Measurements from ENCODE around the gene AFF3. TPM values are rescaled to one million over a fixed set of nuclear protein-coding genes. Genes with fewer than 3 reads are reported as not detected.

The AFF3 gene
- total and polyA plus RNA-seq, 8 donors: 1.4 to 78.8 (median 14.7) TPM

DNA sequence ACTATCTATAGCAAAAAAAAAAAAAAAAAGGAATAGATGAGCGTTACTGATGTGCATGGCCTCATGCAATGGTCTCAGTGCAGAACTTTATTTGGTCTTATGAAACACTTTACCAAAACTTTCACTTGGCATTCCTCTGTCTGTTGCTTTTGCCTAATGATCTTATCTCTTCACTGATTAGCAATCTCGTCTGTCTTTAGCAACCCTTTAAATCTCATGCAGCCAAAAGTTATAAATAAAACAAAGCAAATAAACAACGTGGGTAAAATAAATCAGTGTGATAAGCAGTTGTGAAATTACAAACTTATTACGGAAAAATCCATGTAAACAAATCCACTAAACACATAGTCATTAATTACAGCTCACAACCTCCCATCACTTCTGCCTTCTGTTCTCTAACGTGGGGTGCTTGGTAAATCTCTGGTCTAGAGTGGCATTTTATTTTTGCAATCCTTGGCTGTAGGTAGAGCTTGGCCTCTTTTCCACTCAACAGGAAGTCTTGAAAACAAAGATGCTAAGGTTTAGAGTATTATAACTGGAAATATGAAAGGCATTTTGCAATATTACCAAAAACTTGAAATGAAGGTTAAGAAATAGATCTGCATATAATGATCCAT is 288.0 kb downstream of the AFF3 start:
- Histone ChIP-seq H3K9me3 (no peaks in the 10 kb centered on the region), H3K27me3 (no peaks in the 10 kb centered on the region), H3K27ac (no peak overlapping the region), H3K36me3 (no peaks in the 10 kb centered on the region), H3K4me1 (peaks cover 0 to 8% (median 0%) of the 10 kb centered on the region in 4 donors), H3K4me3 (no peak overlapping the region)
- WGBS, 5 donors: 44 to 52% (median 47%) methylated on average over 5 of the region's 5 CpGs
- DNase-seq: no peak
- TF ChIP-seq POLR2AphosphoS5 (IDR thresholded peaks at IDR 0.05): no peak
- TF ChIP-seq POLR2A (IDR thresholded peaks at IDR 0.05): no peak
- no peak for TF ChIP-seq EP300 (IDR thresholded peaks at IDR 0.05)
- TF ChIP-seq, protein P1, sequence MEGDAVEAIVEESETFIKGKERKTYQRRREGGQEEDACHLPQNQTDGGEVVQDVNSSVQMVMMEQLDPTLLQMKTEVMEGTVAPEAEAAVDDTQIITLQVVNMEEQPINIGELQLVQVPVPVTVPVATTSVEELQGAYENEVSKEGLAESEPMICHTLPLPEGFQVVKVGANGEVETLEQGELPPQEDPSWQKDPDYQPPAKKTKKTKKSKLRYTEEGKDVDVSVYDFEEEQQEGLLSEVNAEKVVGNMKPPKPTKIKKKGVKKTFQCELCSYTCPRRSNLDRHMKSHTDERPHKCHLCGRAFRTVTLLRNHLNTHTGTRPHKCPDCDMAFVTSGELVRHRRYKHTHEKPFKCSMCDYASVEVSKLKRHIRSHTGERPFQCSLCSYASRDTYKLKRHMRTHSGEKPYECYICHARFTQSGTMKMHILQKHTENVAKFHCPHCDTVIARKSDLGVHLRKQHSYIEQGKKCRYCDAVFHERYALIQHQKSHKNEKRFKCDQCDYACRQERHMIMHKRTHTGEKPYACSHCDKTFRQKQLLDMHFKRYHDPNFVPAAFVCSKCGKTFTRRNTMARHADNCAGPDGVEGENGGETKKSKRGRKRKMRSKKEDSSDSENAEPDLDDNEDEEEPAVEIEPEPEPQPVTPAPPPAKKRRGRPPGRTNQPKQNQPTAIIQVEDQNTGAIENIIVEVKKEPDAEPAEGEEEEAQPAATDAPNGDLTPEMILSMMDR (IDR thresholded peaks at IDR 0.05): no peak
- intact Hi-C loops (cut with DNase I; ENCODE audit: low total_unique reads): no loop called here

DNA sequence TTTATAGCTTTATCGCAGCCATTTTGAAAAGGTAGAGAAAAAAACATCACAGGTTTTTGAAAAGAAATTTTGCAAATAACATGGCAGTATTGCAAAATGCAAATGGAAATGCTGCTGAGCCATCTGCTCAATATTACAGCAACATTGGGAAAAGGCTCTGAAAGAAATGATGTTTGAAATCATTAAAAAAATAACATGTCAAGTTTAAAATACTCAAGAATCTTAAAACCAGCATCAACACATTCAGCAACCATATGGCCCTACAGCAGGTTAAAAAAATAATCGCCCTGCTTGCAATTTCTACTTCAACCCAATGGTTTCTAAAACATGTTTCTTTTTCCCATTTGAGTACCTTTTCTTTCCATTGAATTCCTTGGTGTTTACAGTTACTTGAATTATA is 289.4 kb downstream of the AFF3 start:
- Histone ChIP-seq H3K27me3 (no peaks in the 10 kb centered on the region), H3K4me1 (peaks cover 0 to 6% (median 0%) of the 10 kb centered on the region in 4 donors), H3K36me3 (no peaks in the 10 kb centered on the region), H3K4me3 (no peak overlapping the region), H3K27ac (no peak overlapping the region), H3K9me3 (no peaks in the 10 kb centered on the region)
- intact Hi-C loops (cut with DNase I; ENCODE audit: low total_unique reads): no loop called here
- DNase-seq: no peak
- WGBS, 5 donors: 91 to 97% (median 95%) methylated on average over 2 of the region's 2 CpGs
- TF ChIP-seq POLR2AphosphoS5 (IDR thresholded peaks at IDR 0.05): no peak
- TF ChIP-seq POLR2A (IDR thresholded peaks at IDR 0.05): no peak
- TF ChIP-seq, protein P1 (IDR thresholded peaks at IDR 0.05): no peak
- no peak for TF ChIP-seq EP300 (IDR thresholded peaks at IDR 0.05)

DNA sequence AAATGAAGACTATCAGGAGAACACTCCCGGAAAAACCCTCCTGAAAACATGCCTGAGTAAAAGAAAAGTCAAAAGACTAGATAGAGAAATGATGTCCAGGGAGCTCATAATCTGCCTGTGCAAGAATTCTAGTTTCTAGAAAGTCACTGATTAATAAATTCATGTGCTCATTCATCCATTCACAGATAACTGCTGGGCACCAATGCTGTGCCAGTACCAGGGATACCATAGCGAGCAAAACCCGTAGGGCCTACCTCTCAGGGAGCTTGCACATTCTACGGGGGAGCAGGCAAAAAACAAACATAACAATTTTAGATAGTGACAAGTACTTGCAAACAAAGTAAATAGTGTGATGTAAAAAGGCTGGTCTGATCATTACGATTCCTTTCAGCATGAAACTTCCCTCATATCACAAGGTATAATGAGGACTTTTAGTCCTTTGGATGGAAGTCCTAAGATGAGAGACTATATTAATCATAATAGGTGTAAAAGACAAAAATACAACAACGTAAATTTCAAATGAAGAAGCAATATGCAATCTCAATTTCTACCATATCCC is 289.9 kb downstream of the AFF3 start:
- intact Hi-C loops (cut with DNase I; ENCODE audit: low total_unique reads): no loop called here
- no peak overlapping the region for H3K4me3 ChIP-seq
- TF ChIP-seq, protein P1 (IDR thresholded peaks at IDR 0.05): no peak
- TF ChIP-seq POLR2AphosphoS5 (IDR thresholded peaks at IDR 0.05) (no peak), POLR2A (IDR thresholded peaks at IDR 0.05) (no peak), EP300 (IDR thresholded peaks at IDR 0.05) (no peak)
- no peaks in the 10 kb centered on the region for H3K9me3 ChIP-seq
- no peaks in the 10 kb centered on the region for H3K36me3 ChIP-seq
- no peak for DNase-seq
- no peaks in the 10 kb centered on the region for H3K27me3 ChIP-seq
- peaks cover 0 to 5% (median 0%) of the 10 kb centered on the region in 4 donors for H3K4me1 ChIP-seq
- 63 to 81% (median 70%) methylated on average over 6 of the region's 6 CpGs for WGBS, 5 donors
- H3K27ac ChIP-seq: no peak overlapping the region

DNA sequence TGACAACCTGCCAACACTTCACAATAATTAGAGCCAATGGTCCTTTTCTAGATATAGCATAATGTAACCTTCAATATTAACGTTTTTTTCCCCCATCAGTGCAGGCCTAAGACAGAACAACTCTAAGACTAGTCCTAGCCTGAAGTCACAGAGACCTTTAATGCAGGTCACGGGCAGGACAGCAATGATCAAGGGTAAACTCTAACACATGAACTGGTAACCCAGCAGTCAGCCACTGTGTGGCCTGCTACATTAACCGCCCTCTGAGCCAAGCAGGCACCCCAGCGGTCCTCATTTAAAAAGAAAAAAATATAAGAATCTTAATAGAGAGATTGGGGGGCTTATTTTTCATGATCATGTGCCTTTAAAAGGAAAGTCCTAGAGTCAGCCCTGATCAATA is 290.6 kb downstream of the AFF3 start:
- H3K27me3 ChIP-seq: no peaks in the 10 kb centered on the region
- WGBS, 5 donors: 85 to 93% (median 87%) methylated on average over 4 of the region's 4 CpGs
- intact Hi-C loops (cut with DNase I; ENCODE audit: low total_unique reads): no loop called here

More for the DNA sequence above, 290.6 kb downstream of the AFF3 start:
- Histone ChIP-seq H3K27ac (no peak overlapping the region), H3K9me3 (no peaks in the 10 kb centered on the region), H3K4me3 (no peak overlapping the region), H3K36me3 (no peaks in the 10 kb centered on the region), H3K4me1 (peaks cover 0 to 5% (median 0%) of the 10 kb centered on the region in 4 donors)
- DNase-seq: no peak
- no peak for TF ChIP-seq EP300 (IDR thresholded peaks at IDR 0.05)
- no peak for TF ChIP-seq POLR2AphosphoS5 (IDR thresholded peaks at IDR 0.05)
- no peak for TF ChIP-seq POLR2A (IDR thresholded peaks at IDR 0.05)
- TF ChIP-seq, protein P1 (IDR thresholded peaks at IDR 0.05): no peak

Data from stomach (tissue), 9 donors.